K562 (cell line): ENCODE results near the gene WDR93. TPM values are rescaled to one million over a fixed set of nuclear protein-coding genes. Genes with fewer than 3 reads are reported as not detected.

Source experiments
- BDP1 ChIP-seq: IDR thresholded peaks from 3 replicates; pipeline ENCODE4 v1.6.1; 2011; ENCODE audit not compliant: insufficient read length, insufficient read depth
- CHD7 ChIP-seq: fragments of 200-600 bp; sonication (generic); IDR thresholded peaks from one replicate; pipeline ENCODE4 v1.6.1; 2012; ENCODE audit warnings: mild to moderate bottlenecking, low read depth, low read length, inconsistent platforms
- DEAF1 ChIP-seq: fragments of 450-650 bp; formaldehyde crosslinking; IDR thresholded peaks from 2 replicates; pipeline ENCODE4 v1.4.0; 2020; ENCODE audit warnings: mild to moderate bottlenecking, moderate library complexity
- HMG20B ChIP-seq: fragments of 250-450 bp; sonication (Bioruptor Pico); IDR thresholded peaks from 2 replicates; pipeline ENCODE4 v1.5.0; 2021; ENCODE audit warnings: mild to moderate bottlenecking
- MCM3 ChIP-seq: fragments of 450-650 bp; IDR thresholded peaks from 2 replicates; pipeline ENCODE4 v1.6.1; 2016
- NR2C1 ChIP-seq, 2 experiments: fragments of 450-650 bp; IDR thresholded peaks; 2 replicates each; pipeline ENCODE4 v1.6.1; 2017; ENCODE audit warnings: mild to moderate bottlenecking in 2 of 2, antibody characterized with exemption in 1 of 2, inconsistent platforms in 1 of 2, missing compliant biosample characterization in 1 of 2, missing genetic modification characterization in 1 of 2
- SMAD4 ChIP-seq: fragments of 250-450 bp; sonication (Bioruptor Pico); conservative IDR thresholded peaks from 2 replicates; pipeline ENCODE4 v1.8.0; 2021; ENCODE audit warnings: inconsistent platforms, mild to moderate bottlenecking, moderate library complexity
- SP2 ChIP-seq: IDR thresholded peaks from 2 replicates; pipeline ENCODE4 v1.6.1; 2011; ENCODE audit warnings: mild to moderate bottlenecking, low read depth, low read length, moderate library complexity; ENCODE audit not compliant: poor library complexity, severe bottlenecking; ENCODE audit errors: extremely low read depth
- TFE3 ChIP-seq: fragments of 450-650 bp; formaldehyde crosslinking; IDR thresholded peaks from 2 replicates; pipeline ENCODE4 v1.4.0; 2020; ENCODE audit warnings: mild to moderate bottlenecking, mixed read lengths
- THRA ChIP-seq: fragments of 450-650 bp; IDR thresholded peaks from 2 replicates; pipeline ENCODE4 v1.6.1; 2017; ENCODE audit warnings: mild to moderate bottlenecking, moderate library complexity
- polyA plus RNA-seq, 8 experiments: library from polyadenylated mRNA; depleted of rRNA in 4 of 8; stranded (reverse) in 5 of 8; unstranded in 3 of 8; fragments of >200 nt; fragmentation: Nextera tagmentation in 2 of 8; fragmentation: Illumina TruSeq in 1 of 8; extraction: Ambion mirVana in 2 of 8; extraction: Trizol in 1 of 8; gene quantifications; 2 replicates each; pipeline versions ENCODE4 v1.2.1 to v1.2.3, GENCODE V29; 2011 to 2014; ENCODE audit warnings: inconsistent platforms in 1 of 8, missing spikeins in 1 of 8
- total RNA-seq, 7 experiments: library from RNA; depleted of rRNA in 6 of 7; stranded (reverse); fragments of >200 nt in 6 of 7; fragmentation: Illumina TruSeq in 2 of 7; extraction: Trizol in 2 of 7; gene quantifications; 2 replicates each; pipeline versions ENCODE4 v1.2.1 to v1.2.3, GENCODE V29; 2011 to 2021; ENCODE audit warnings: low replicate concordance in 1 of 7

The WDR93 gene
- total and polyA plus RNA-seq, 9 of the 15 experiments (the other 6 are each of a cell fraction or from before 2014, with no cell fraction given) = not detected

- no peak for TF ChIP-seq TFE3
- TF ChIP-seq NR2C1 (IDR thresholded peaks at IDR 0.05) = no peak
- 0 out of 2 replicates have a peak, but pooled peaks have one; percentile 14 for TF ChIP-seq NR2C1 (tag; IDR thresholded peaks at IDR 0.05)
- no peak for TF ChIP-seq SP2
- no peak for TF ChIP-seq HMG20B (CRISPR knock-in tag)
- TF ChIP-seq DEAF1 (CRISPR knock-in tag) = no peak
- TF ChIP-seq CHD7 = no peak
- no peak for TF ChIP-seq THRA
- TF ChIP-seq SMAD4 = peak; percentile 43; the same call in 1 of the 2 replicates
- no peak for TF ChIP-seq BDP1
- TF ChIP-seq MCM3 = no peak
These were observed 92.7 kb downstream of the WDR93 start (continued) for GRCh38 chr15:89783111-89783860.
